NK-92 (cell line): ENCODE results near the gene TOB1.

ENCODE experiments used
- DNase-seq: peaks from one replicate; lab custom pipeline; 2025; ENCODE audit not compliant: unreplicated experiment; lab: John Stamatoyannopoulos, UW

TOB1 gene

DNA sequence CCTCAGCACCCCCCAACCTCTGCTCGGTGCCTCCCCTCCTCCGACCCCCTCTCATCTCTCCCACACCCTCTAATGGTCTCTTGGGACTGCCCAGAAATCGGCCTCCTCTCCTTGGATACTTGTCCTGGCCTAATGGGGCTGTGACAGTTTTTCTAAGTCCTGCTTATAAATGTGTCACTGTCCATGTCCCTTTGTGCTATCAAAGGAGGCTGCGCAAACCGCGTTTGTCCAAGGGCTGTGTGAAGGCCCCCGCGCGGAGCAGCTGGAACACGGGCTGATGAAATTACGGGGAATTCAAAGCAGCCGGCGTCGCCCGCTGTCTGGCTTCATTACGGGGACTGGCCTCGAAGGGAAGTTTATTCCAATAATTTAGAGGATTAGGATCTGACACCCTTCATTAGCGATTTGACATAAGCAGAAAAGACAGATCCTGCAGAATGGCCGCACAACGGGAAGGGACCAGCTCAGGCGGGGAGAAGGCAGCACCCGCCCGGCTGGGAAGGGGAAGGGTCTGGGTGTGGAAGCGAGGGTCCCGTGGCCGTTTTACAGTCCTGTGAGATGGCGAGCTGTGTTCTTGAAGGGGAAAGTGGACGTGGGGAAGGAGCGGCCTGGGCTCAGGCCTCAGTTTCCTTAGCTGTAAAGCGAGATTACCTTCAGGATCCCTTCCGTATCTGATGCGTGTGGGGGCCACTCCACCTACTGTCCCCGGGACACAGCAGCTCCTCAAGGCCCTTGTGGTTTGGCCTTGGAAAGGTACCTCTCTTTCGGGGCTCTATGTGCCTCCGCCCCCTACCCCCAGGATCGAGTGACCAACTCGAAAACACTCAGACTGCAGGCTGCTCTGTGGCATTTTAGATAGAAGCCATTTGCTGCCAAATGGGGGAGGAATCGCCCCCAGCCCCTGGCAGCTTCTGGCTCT lies 32.4 kb downstream of the TOB1 start:
- DNase-seq = no peak

DNA sequence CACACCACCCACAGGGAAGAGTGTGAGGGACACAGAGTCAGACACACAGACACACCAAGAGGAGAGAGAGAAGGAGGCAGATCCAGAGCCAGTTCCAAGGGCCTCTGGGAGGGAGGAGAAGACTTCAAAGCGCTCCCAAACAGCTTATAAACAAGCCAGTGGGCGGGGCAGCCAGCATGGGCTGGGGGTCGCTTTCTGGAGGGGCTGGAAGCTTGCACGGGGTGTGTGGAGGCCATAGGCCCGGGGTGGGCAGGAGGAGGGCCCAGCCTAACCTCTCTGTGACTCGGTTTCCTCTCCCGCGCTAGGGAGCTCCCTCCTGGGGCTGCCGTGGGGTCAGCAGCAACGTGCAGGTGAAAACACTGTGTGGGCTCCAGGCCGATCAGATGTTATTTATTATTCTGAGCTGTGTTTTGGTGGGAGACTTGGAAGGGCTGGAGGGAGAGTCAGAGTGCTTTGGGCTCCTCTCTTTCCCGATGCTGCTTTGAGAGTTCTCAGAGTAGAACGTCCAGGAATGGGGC lies 33.2 kb downstream of the TOB1 start:
- no peak for DNase-seq

DNA sequence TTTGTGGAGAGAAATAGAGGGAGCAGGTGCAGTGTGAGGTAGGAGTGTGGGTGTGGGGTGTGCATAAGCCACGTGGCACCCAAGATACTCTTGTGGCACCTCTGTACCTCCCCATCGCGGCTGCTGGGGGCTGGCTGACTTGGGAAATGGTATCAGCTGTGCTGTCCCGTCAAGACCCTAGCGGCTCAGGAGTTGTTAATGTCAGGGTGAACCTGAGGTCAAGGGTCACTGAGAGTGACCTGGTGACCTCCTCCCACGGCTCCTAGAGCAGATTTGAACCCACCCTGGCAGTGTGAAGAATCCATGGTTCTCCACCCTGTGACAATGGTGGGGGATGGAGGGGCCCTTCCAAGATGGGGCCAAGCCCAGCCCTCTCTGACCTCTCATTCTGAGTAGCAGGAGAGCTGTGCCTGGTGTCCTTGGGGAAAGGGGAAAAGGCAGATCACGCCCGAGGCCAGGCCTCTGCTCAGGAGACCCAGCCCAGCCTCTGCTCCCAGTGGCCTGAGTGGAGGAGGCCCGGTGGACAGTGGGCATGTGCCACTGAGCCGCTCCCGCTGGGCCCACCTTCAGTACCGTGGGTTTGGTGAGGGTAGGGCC lies 33.8 kb downstream of the TOB1 start:
- DNase-seq = no peak

DNA sequence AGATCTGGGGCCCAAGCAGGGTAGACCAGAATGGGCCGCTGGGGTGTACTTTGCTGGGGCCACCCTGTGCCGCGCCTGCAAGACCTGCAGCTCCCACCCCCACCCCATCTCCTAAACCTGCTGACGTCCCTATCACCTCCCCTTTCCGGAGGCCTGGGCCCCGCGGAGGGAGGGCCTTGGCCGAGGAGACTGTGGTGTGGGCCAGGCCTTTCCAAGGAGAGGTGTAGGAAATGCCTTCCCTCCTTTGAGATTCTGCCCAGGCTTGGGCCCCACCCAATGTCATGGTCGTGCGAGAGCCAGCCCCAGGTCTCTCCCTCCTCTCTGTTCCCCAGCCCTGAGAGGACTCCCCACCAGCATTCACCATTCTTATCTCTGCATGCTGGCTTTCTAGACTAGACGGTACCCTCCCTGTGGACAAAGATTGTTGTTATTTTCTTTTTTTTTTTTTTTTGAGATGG lies 34.7 kb downstream of the TOB1 start:
- DNase-seq = no peak

DNA sequence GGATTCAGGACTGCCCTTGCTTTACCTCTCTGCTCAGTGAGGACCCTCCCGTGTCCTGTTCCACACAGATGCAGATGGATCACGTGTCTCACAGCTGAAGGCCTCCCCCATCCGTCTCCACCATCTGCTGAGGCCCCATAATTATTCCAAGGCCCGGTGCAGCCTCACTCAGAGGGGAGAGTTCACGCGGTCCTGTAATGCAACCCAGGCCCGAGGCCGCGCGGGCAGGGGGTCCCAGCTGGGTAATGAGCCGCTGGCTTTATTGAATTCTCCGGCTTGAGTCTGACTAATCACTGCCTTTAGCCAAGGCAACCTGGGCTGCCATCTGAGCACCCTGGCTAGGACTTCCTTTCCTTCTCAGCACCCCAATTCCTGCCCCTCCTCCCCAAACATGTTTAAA lies 35.2 kb downstream of the TOB1 start:
- no peak for DNase-seq

DNA sequence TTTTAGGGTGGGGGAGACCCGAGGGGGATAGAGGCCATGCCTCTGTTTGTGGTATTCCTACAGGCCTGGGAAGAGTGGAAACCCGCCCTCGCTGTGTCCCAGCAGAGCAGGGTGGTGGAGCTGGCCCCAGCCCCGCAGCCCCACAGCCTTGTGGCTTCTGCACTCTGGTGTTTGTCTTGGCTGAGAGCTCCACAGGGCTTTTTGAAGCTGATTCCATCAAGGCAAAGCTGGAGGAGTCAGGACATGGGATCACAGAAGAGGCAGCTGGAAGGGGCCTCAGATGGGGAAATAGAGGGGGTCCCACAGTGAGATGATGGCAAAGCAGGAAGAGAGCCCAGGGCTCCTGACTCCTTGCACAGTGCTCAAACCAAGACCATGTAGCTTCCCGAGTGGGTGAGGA lies 35.8 kb downstream of the TOB1 start:
- DNase-seq = no peak

DNA sequence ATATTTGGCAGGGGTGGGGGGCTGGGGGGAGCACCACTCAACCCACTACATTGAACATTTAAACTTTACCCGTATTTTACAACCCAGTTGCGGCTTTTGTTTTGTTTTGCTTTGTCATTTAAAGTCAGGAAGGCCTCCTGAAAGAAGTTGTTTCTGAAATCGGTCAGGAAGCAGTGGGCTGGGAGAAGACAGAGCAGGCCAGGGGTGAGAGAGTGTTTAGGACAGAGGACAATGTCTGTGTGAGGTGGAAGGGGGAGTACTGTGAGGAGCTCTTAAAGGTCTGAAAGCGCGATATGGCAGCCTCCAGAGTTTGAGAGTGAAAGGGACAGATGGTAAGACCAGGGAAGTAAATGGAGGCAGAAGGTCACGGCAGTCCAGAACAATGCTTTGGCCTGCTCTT lies 36.8 kb downstream of the TOB1 start:
- no peak for DNase-seq

DNA sequence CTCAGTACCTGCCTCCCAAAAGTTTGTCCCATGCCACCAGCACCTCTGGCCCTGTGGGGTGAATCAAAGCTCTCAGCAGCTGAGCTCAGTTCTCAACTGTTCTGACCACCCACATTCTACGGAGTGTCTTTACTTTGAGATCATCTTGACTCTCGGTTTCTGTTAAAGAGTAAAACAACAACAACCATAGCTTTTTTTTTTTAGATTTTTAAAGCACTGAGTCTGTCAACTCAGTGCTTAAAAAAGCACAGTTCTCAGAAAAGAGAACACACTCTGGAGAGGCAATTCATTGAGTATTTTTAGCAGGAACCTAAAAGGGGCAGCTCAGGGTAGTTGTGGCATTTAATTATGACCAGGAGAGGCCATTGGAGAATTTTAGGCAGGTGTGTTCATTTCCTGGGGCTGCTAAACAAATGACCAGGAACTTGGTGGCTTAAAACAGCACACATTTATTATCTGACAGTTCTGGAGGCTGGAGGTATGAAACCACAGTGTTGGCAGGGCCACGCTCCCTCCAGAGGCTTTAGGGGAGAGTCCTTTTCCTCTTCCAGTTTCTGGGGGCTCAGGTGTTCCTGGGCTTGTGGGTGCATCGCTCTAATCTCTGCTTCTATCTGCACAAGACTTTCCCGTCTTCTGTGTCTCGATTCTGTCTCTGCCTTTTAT lies 37.5 kb downstream of the TOB1 start:
- no peak for DNase-seq

DNA sequence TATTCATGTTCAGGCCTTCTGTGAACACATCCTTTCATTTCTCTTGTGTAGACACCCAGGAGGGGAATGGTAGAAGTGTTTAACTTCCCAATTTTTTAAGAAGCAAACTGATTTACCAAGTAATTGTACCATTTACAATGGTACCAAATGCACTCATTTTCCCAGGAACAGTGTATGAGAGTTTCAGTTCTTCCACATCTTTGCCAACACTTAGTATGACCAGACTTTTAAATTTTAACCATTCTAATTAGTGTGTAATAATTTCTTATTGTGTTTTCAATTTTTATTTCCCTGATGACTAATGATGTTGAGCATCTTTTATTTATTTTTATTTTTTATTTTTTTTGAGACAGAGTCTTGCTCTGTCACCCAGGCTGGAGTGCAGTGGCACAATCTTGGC lies 41.0 kb downstream of the TOB1 start:
- DNase-seq = no peak

DNA sequence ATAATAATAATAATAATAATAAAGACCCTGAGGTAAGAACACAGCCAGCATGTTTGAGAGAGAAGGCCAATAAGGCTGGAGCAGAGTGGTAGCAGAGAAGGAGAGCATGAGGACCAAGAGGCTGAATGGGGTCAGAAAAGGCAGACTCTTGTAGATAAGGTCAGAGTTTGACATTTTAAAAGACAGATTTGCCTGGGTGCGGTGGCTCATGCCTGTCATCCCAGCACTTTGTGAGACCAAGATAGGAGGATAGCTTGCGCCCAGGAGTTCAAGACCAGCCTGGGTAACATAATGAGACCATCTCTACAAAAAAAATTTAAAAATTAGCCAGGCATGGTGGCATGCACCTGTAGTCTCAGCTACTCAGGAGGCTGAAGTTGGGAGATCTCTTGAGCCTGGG lies 41.7 kb downstream of the TOB1 start:
- DNase-seq = no peak

DNA sequence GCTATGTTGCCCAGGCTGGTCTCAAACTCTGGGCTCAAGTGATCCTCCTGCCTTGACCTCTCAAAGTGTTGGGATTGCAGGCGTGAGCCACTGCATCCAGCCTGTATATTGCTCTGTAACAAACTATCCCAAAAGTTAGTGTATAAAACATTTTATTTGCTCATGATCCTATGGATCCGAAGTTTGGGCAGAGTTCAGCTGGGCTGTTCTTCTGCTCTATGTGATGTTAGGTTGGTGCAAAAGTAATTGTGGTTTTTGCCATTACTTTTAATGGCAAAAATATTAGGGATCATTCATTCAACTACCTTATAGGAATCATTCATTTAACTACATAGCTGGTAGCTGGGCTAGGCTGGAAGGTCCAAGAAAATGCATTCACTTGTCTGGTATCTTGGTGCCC lies 43.6 kb downstream of the TOB1 start:
- no peak for DNase-seq

DNA sequence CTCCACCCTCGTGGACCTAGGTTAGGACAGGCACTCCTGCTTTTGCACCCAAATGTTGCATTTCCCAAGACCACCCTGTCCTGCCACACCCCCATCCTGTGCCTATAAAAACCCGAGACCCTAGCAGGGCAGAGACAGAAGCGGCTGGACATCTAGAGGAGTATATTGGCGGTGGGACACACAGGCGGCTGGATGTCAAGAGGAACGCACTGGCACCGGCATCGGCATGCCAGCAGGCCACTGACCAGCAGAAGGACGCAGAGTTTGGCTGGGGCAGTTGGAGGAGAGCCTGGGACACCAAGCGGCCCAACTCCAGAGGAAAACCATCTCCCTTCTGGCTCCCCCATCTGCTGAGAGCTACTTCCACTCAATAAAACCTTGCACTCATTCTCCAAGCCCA lies 45.5 kb downstream of the TOB1 start:
- DNase-seq = no peak

DNA sequence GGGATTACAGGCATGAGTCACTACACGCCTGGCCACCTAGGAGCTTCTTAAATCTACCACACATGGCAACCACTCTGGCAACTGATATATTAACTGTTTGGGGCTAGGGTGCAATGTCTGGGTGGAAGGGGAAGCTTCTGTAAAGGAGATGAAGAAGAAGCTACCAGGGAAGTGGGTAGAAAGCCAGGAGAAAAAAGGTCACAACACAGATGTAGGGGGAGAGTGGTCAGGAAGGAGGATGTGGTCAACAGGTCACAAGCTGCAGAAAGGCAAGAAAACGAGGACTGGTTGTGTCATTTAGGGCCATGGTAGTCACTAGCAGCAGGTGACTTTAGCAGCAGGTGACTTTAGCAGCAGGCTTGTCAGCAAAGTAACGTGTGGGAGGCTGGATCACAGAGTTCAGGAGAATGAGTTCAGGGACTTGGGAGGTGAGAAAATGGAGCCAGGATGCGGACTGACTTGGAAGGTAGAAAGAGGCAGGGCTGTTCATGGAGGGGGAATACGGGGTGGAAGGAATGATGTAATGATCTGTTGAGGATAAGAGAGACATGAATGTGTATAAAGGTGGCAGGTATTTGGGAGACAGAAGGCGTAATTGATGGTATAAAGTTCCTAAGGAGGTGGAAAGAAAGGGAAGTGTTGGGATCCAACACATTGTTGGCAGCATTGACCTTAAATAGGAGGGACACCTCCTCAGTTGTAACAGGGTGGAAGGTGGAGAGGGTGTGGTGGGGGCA lies 47.1 kb downstream of the TOB1 start:
- DNase-seq = no peak

DNA sequence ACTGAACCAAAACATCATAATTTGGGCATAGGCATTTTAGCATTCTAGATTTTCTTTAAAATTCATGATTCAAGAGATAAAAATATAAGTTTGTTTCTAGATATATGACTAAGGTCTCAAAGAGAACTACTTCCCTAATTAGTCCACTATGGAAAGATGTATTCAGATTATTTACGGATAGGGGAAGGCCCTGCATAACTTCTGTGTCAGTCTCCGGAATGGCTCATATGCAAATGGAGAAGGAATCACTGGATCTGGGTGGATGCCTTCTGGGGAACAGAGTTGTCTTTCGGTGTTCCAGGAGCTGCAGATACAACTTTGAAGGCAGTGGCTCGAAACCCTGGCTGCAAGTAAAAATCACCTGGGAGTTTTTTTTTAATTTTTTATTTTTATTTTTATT lies 47.9 kb downstream of the TOB1 start:
- no peak for DNase-seq

DNA sequence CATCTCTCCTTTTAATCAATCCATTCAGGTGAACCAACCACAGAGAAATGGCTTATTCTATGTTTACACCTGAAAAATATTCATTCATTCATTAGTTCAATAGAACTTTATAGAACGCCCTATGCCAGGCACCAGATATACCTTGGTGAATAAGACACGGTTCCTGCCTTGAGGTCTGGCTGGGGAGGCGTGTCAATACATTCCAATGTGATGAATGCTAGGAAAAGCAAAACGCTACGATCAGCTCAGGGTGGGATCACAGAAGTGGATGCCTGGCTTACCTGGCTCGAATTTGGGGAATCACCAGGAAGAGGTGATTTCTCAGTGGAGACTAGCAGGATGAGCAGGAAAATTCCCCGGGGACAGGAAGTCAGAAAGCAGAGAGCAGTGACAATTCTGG lies 48.3 kb downstream of the TOB1 start:
- DNase-seq = no peak

DNA sequence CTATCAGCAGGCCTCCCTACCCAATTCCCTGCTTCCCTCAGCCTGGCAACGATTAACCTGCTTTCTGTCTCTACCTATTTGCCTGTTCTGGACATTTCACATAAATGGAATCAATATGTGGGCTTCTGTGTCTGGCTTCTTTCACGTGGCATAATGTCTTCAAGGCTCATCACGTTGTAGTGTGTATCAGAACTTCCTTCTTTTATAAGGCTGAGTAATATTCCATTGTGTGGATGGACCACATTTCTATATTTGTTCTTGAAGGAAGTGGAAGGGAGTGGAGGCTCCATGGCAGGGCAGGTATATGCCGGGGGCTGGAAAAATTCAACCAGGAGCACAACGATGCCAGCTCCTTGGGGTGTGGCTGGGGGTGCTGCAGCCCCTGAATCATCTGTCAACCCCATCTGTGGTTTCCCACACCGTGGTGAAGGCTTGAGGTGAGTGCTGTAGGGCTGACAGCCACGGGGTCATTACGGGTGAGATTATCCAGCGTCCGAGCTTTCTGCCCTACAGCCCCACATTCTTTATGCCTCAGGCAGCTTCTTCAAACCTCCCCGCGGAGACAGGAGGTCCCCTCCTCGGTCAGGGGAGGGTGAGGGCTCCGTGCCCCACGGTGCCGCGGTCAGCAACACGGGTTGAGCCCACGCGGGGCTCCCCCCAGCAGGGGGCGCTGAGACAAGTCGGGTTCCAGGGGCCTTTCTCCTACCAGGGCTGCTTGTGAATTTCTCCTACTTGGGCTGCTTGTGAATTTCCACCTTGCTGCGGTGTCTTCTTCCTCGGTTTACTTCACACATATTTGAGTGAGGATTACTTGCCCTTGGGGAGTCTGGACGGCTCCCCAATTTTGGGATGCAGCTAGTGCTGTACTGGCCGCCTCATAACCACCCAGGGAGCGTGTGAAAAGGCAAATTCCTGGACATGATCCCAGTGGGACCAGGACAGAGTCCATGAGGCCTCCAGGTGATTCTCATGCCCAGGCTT lies 49.1 kb downstream of the TOB1 start:
- no peak for DNase-seq

DNA sequence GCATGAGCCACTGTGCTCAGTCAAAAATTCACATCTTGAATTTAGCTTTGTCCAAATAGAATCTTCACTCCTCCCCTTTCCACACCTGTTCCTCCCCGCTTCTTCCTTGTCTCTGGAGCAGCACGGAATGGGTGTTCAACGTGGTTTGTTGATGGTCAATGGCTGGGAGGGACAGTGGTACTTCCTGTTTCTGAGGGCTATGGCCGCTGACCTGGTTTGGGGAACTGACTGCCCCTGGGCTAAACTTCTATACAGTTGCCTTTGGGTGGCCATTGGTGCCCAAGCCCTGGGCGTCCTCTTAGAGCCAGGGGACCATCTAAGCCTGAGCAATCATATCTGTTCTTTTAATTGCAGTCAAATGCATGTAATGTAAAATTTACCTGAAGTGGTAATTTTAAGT lies 49.9 kb downstream of the TOB1 start:
- no peak for DNase-seq

DNA sequence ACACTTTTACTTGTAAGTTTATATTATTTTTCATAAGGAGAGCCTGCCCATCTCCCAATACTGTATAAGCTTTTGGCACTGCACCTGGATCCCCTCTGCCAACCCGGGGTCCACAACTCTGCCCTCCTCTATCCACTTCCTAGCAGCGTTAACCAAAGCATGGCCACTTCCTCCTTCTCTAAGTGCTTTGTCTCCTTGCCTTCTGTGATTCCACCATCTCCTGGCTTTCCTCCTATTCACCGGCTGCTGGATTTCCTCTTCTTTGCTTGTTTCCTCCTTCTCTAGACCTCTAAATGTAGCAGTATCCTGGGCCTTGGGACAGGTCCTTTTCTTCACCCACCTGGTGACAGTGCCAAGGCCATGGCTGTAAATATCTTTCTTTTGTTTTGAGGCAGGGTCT lies 50.8 kb downstream of the TOB1 start:
- DNase-seq = no peak

DNA sequence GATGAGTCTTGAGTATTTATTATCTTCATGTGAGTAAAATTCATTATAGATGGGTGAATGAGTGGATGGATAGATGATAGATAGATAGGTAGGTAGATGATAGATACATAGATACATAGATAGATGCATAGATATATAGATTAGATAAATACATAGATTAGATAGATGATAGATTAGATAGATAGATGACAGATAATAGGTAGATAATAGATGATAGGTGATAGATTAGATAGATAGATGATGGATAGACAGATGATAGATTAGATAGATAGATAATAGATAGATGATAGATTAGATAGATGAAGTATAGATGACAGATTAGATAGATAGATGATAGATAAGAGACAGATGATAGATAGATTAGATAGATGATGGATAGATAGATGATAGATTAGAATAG lies 52.6 kb downstream of the TOB1 start:
- DNase-seq = no peak
